GM23338 (cell line): ENCODE data around the gene SHANK1. TPM values are rescaled to one million over a fixed set of nuclear protein-coding genes. Genes with fewer than 3 reads are reported as not detected.

Experiments used
- ATAC-seq: fragments of 200-7000 bp; cut with Tn5 transposase; 3 replicates; pipeline ENCODE4 v1.9.1; 2020
- DNase-seq: peaks from one replicate; pipeline ENCODE4 v3.0.0-alpha.2; 2015; ENCODE audit warnings: low spot score
- H2AFZ ChIP-seq: fragments of 200-600 bp; sonication (generic); 2 replicates; pipeline ENCODE4 v1.8.0; 2016; ENCODE audit warnings: antibody characterized with exemption, mild to moderate bottlenecking, moderate library complexity
- H3F3A ChIP-seq: fragments of 200-600 bp; sonication (generic); replicated peaks from 2 replicates; pipeline ENCODE4 v1.8.0; 2017; ENCODE audit warnings: antibody characterized with exemption, mixed run types, low read depth
- H3K27ac ChIP-seq: fragments of 200-600 bp; sonication (generic); 2 replicates; pipeline ENCODE4 v1.6.1; 2016; ENCODE audit warnings: low read depth
- H3K27me3 ChIP-seq: fragments of 200-600 bp; sonication (generic); 2 replicates; pipeline ENCODE4 v1.8.0; 2016; ENCODE audit warnings: mild to moderate bottlenecking, mixed run types, moderate library complexity; ENCODE audit not compliant: insufficient read depth
- H3K36me3 ChIP-seq: fragments of 200-600 bp; sonication (generic); 2 replicates; pipeline ENCODE4 v1.8.0; 2016; ENCODE audit warnings: mild to moderate bottlenecking; ENCODE audit not compliant: insufficient read depth
- H3K4me1 ChIP-seq: fragments of 200-600 bp; sonication (generic); 2 replicates; pipeline ENCODE4 v1.8.0; 2016; ENCODE audit warnings: mild to moderate bottlenecking, moderate library complexity; ENCODE audit not compliant: insufficient read depth
- H3K4me2 ChIP-seq: fragments of 200-600 bp; sonication (generic); 2 replicates; pipeline ENCODE4 v1.7.1; 2017; ENCODE audit warnings: mixed run types
- H3K4me3 ChIP-seq: fragments of 200-600 bp; sonication (generic); 2 replicates; pipeline ENCODE4 v1.6.1; 2016; ENCODE audit warnings: mixed run types
- H3K79me2 ChIP-seq: fragments of 200-600 bp; sonication (generic); replicated peaks from 2 replicates; pipeline ENCODE4 v1.8.0; 2017; ENCODE audit warnings: mild to moderate bottlenecking; ENCODE audit not compliant: insufficient read depth
- H3K9me2 ChIP-seq: fragments of 200-600 bp; sonication (generic); 2 replicates; pipeline ENCODE4 v1.8.0; 2017; ENCODE audit not compliant: insufficient read depth
- H4K20me1 ChIP-seq: fragments of 200-600 bp; sonication (generic); replicated peaks from 2 replicates; pipeline ENCODE4 v1.8.0; 2017; ENCODE audit warnings: mild to moderate bottlenecking; ENCODE audit not compliant: insufficient read depth
- H3K27ac Mint-ChIP-seq: 2 replicates; pipeline ENCODE4 v1.8.0; 2020; ENCODE audit warnings: inconsistent platforms, mild to moderate bottlenecking, moderate library complexity, mixed read lengths
- H3K27me3 Mint-ChIP-seq: 3 replicates; pipeline ENCODE4 v1.8.0; 2022; ENCODE audit warnings: low read depth, mild to moderate bottlenecking, moderate library complexity, mixed read lengths, inconsistent platforms; ENCODE audit not compliant: insufficient read depth, poor library complexity
- H3K36me3 Mint-ChIP-seq: 3 replicates; pipeline ENCODE4 v1.8.0; 2021; ENCODE audit warnings: low read depth, mild to moderate bottlenecking, inconsistent platforms, moderate library complexity, mixed read lengths
- H3K4me1 Mint-ChIP-seq: 3 replicates; pipeline ENCODE4 v1.8.0; 2020; ENCODE audit warnings: mild to moderate bottlenecking, inconsistent platforms, mixed read lengths
- H3K4me3 Mint-ChIP-seq: 3 replicates; pipeline ENCODE4 v1.8.0; 2021; ENCODE audit warnings: moderate library complexity, mild to moderate bottlenecking, inconsistent platforms, mixed read lengths
- H3K9me3 Mint-ChIP-seq: 3 replicates; pipeline ENCODE4 v1.8.0; 2020; ENCODE audit warnings: moderate library complexity, mild to moderate bottlenecking, inconsistent platforms, mixed read lengths
- CREB1 ChIP-seq: fragments of 250-450 bp; sonication (Bioruptor Pico); IDR thresholded peaks from 2 replicates; pipeline ENCODE4 v1.5.0; 2020; ENCODE audit warnings: low read depth, mild to moderate bottlenecking, moderate library complexity
- CTCF ChIP-seq, 2 experiments: fragments of 200-600 bp in 1 of 2; sonication (generic) in 1 of 2; conservative IDR thresholded peaks; 2 replicates each; pipeline versions ENCODE4 v1.5.1 to v1.6.1; 2016 to 2017; ENCODE audit warnings: antibody characterized with exemption in 2 of 2, low read depth in 2 of 2, mild to moderate bottlenecking in 2 of 2, moderate library complexity in 1 of 2
- ETS1 ChIP-seq: IDR thresholded peaks from 2 replicates; pipeline ENCODE4 v1.6.1; 2016; ENCODE audit warnings: antibody characterized with exemption
- EZH2 ChIP-seq: fragments of 200-600 bp; sonication (generic); IDR thresholded peaks from one replicate; pipeline ENCODE4 v1.8.0; 2017; ENCODE audit warnings: antibody characterized with exemption, mild to moderate bottlenecking, low read depth; ENCODE audit not compliant: unreplicated experiment
- EZH2phosphoT487 ChIP-seq: fragments of 200-600 bp; sonication (generic); IDR thresholded peaks from one replicate; pipeline ENCODE4 v1.8.1; 2018; ENCODE audit warnings: antibody characterized with exemption; ENCODE audit not compliant: unreplicated experiment
- JUNB ChIP-seq: IDR thresholded peaks from one replicate; pipeline ENCODE4 v1.6.1; 2016; ENCODE audit warnings: antibody characterized with exemption; ENCODE audit not compliant: unreplicated experiment
- NANOG ChIP-seq: IDR thresholded peaks from 2 replicates; pipeline ENCODE4 v1.6.1; 2016; ENCODE audit warnings: antibody characterized with exemption, borderline replicate concordance
- POLR2AphosphoS5 ChIP-seq: IDR thresholded peaks from 2 replicates; pipeline ENCODE4 v1.6.1; 2016; ENCODE audit warnings: antibody characterized with exemption, low read depth
- REST ChIP-seq: IDR thresholded peaks from one replicate; pipeline ENCODE4 v1.6.1; 2018; ENCODE audit warnings: antibody characterized with exemption; ENCODE audit not compliant: unreplicated experiment
- STAT1 ChIP-seq: IDR thresholded peaks from one replicate; pipeline ENCODE4 v1.6.1; 2016; ENCODE audit warnings: antibody characterized with exemption; ENCODE audit not compliant: unreplicated experiment
- ZNF114 ChIP-seq: fragments of 250-450 bp; sonication (Bioruptor Pico); IDR thresholded peaks from 2 replicates; pipeline ENCODE4 v1.5.0; 2020; ENCODE audit warnings: mild to moderate bottlenecking, moderate library complexity
- ZNF331 ChIP-seq: fragments of 250-450 bp; sonication (Bioruptor Pico); IDR thresholded peaks from 2 replicates; pipeline ENCODE4 v1.5.0; 2020; ENCODE audit warnings: low read depth, mild to moderate bottlenecking, moderate library complexity
- ZNF462 ChIP-seq: fragments of 250-450 bp; sonication (Bioruptor Pico); IDR thresholded peaks from 2 replicates; pipeline ENCODE4 v1.5.0; 2020; ENCODE audit warnings: mild to moderate bottlenecking, moderate library complexity
- polyA plus RNA-seq: library from polyadenylated mRNA; unstranded; fragments of >200 nt; fragmentation: Nextera tagmentation; extraction: Ambion mirVana; gene quantifications from 2 replicates; pipeline ENCODE4 v1.2.1, GENCODE V29; 2016
- total RNA-seq: library from RNA; depleted of rRNA; stranded (reverse); fragments of >200 nt; shearing (Covaris generic); gene quantifications from 2 replicates; pipeline ENCODE4 v1.2.3, GENCODE V29; 2014

Gene SHANK1
- total and polyA plus RNA-seq, 2 experiments from 2014 or later, result 0.23 to 4.1 TPM

- TF ChIP-seq ZNF462 (no peak), ETS1 (no peak), CTCF (conservative IDR thresholded peaks at IDR 0.05; ENCODE audit: low read depth in 2 of 2) (no peak), REST (no peak), ZNF114 (CRISPR knock-in tag) (no peak), POLR2AphosphoS5 (no peak), EZH2phosphoT487 (no peak), EZH2 (no peak), NANOG (no peak), CREB1 (no peak), JUNB (no peak), STAT1 (no peak), ZNF331 (CRISPR knock-in tag) (no peak)
- peaks cover 4% of the 10 kb centered on the region for H3K27me3 Mint-ChIP-seq
- no peak overlapping the region for H3K4me3 Mint-ChIP-seq
- no peak for ATAC-seq
- no peaks in the 10 kb centered on the region for H3K9me2 ChIP-seq
- no peaks in the 10 kb centered on the region for H3K36me3 ChIP-seq
- no peak overlapping the region for H3K4me3 ChIP-seq
- H3K9me3 Mint-ChIP-seq, result peaks cover 94% of the 10 kb centered on the region
- no peaks in the 10 kb centered on the region for H4K20me1 ChIP-seq
- H2AFZ ChIP-seq, result no peak overlapping the region
- no peaks in the 10 kb centered on the region for H3K4me1 ChIP-seq
- peaks cover 44% of the 10 kb centered on the region for H3K36me3 Mint-ChIP-seq
- H3K4me1 Mint-ChIP-seq, result no peaks in the 10 kb centered on the region
- no peaks in the 10 kb centered on the region for H3K79me2 ChIP-seq
- H3K27me3 ChIP-seq, result no peaks in the 10 kb centered on the region
- no peak overlapping the region for H3K27ac Mint-ChIP-seq
- no peak overlapping the region for H3K27ac ChIP-seq
- no peak overlapping the region for H3K4me2 ChIP-seq
- no peak for DNase-seq
- H3F3A ChIP-seq, result no peaks in the 10 kb centered on the region
These were observed 23.9 kb upstream of the SHANK1 start for GRCh38 chr19:50743537-50743936.
